WTC11 (cell line): ENCODE measurements around the gene DLX1. TPM values are rescaled to one million over a fixed set of nuclear protein-coding genes. Genes with fewer than 3 reads are reported as not detected.

Experiments used
- ATAC-seq: fragments of 200-7000 bp; cut with Tn5 transposase; 2 replicates; pipeline ENCODE4 v1.10.0; 2021; ENCODE audit warnings: mild to moderate bottlenecking, moderate library complexity
- CTCF ChIA-PET: fragments of 300-600 bp; sonication (Branson Sonifier 250); formaldehyde crosslinking; loops from one replicate; lab custom pipeline; 2021; ENCODE audit warnings: antibody characterized with exemption; lab: Charles Lee
- POLR2A ChIA-PET: fragments of 350-600 bp; sonication (Branson Sonifier 250); formaldehyde crosslinking; loops from one replicate; lab custom pipeline; 2021; ENCODE audit warnings: antibody characterized with exemption; lab: Charles Lee
- DNase-seq: peaks from one replicate; pipeline ENCODE4 v3.0.0; 2021; ENCODE audit warnings: low spot score
- H3K27ac Mint-ChIP-seq: 2 replicates; pipeline ENCODE4 v1.8.0; 2021; ENCODE audit warnings: mixed read lengths
- H3K27me3 Mint-ChIP-seq: 2 replicates; pipeline ENCODE4 v1.8.0; 2021; ENCODE audit warnings: low read depth, mild to moderate bottlenecking, moderate library complexity, mixed read lengths
- H3K36me3 Mint-ChIP-seq: 2 replicates; pipeline ENCODE4 v1.8.0; 2021; ENCODE audit warnings: mixed read lengths
- H3K4me1 Mint-ChIP-seq: 2 replicates; pipeline ENCODE4 v1.8.0; 2022; ENCODE audit warnings: mixed read lengths
- H3K4me3 Mint-ChIP-seq: 2 replicates; pipeline ENCODE4 v1.8.0; 2021; ENCODE audit warnings: mild to moderate bottlenecking, moderate library complexity, mixed read lengths
- H3K9me3 Mint-ChIP-seq: 2 replicates; pipeline ENCODE4 v1.8.0; 2021; ENCODE audit warnings: mixed read lengths
- ARID4B ChIP-seq: sonication (generic); formaldehyde crosslinking; IDR thresholded peaks from 2 replicates; pipeline ENCODE4 v1.8.0; 2023; ENCODE audit warnings: missing genetic modification reagents, mild to moderate bottlenecking, borderline replicate concordance
- CREB1 ChIP-seq: sonication (generic); formaldehyde crosslinking; IDR thresholded peaks from 2 replicates; pipeline ENCODE4 v1.8.0; 2023; ENCODE audit warnings: mild to moderate bottlenecking, missing genetic modification reagents
- CREM ChIP-seq: sonication (generic); formaldehyde crosslinking; IDR thresholded peaks from 2 replicates; pipeline ENCODE4 v1.8.1; 2022; ENCODE audit warnings: mild to moderate bottlenecking, missing genetic modification reagents, moderate library complexity
- FOXP1 ChIP-seq: sonication (generic); formaldehyde crosslinking; IDR thresholded peaks from 2 replicates; pipeline ENCODE4 v1.8.0; 2022; ENCODE audit warnings: missing genetic modification reagents, mild to moderate bottlenecking, moderate library complexity, borderline replicate concordance
- IRF2 ChIP-seq: sonication (generic); formaldehyde crosslinking; IDR thresholded peaks from 2 replicates; pipeline ENCODE4 v1.8.0; 2022; ENCODE audit warnings: low read depth, missing genetic modification reagents, borderline replicate concordance
- JAZF1 ChIP-seq: fragments of 250-450 bp; sonication (Bioruptor Pico); IDR thresholded peaks from 2 replicates; pipeline ENCODE4 v1.9.0; 2021; ENCODE audit warnings: moderate library complexity, mild to moderate bottlenecking, inconsistent platforms
- JUN ChIP-seq: sonication (generic); formaldehyde crosslinking; IDR thresholded peaks from 2 replicates; pipeline ENCODE4 v1.8.0; 2023; ENCODE audit warnings: mild to moderate bottlenecking, missing genetic modification reagents
- MAX ChIP-seq: sonication (generic); formaldehyde crosslinking; IDR thresholded peaks from 2 replicates; pipeline ENCODE4 v1.8.0; 2022; ENCODE audit warnings: mild to moderate bottlenecking, missing genetic modification reagents
- MLX ChIP-seq: sonication (generic); formaldehyde crosslinking; IDR thresholded peaks from 2 replicates; pipeline ENCODE4 v1.8.1; 2023; ENCODE audit warnings: mild to moderate bottlenecking, missing genetic modification reagents, moderate library complexity
- MXD4 ChIP-seq: fragments of 250-450 bp; sonication (Bioruptor Pico); IDR thresholded peaks from 2 replicates; pipeline ENCODE4 v1.8.0; 2021; ENCODE audit warnings: mild to moderate bottlenecking, moderate library complexity, borderline replicate concordance
- PREB ChIP-seq: sonication (generic); formaldehyde crosslinking; IDR thresholded peaks from 2 replicates; pipeline ENCODE4 v1.8.1; 2022; ENCODE audit warnings: mild to moderate bottlenecking, missing genetic modification reagents, moderate library complexity, borderline replicate concordance
- PRRX2 ChIP-seq: fragments of 250-450 bp; sonication (Bioruptor Pico); IDR thresholded peaks from 2 replicates; pipeline ENCODE4 v1.8.0; 2021; ENCODE audit warnings: mild to moderate bottlenecking
- RORB ChIP-seq: fragments of 250-450 bp; sonication (Bioruptor Pico); IDR thresholded peaks from 2 replicates; pipeline ENCODE4 v1.9.0; 2021; ENCODE audit warnings: mild to moderate bottlenecking
- USF1 ChIP-seq: sonication (generic); formaldehyde crosslinking; IDR thresholded peaks from 2 replicates; pipeline ENCODE4 v1.8.0; 2022; ENCODE audit warnings: mild to moderate bottlenecking, missing genetic modification reagents
- ZBTB21 ChIP-seq: sonication (generic); formaldehyde crosslinking; IDR thresholded peaks from 2 replicates; pipeline ENCODE4 v1.8.1; 2023; ENCODE audit warnings: mild to moderate bottlenecking, missing genetic modification reagents, borderline replicate concordance
- ZNF232 ChIP-seq: sonication (generic); formaldehyde crosslinking; IDR thresholded peaks from 2 replicates; pipeline ENCODE4 v1.8.0; 2022; ENCODE audit warnings: mild to moderate bottlenecking, missing genetic modification reagents
- ZNF281 ChIP-seq: sonication (generic); formaldehyde crosslinking; IDR thresholded peaks from 2 replicates; pipeline ENCODE4 v1.8.0; 2023; ENCODE audit warnings: mild to moderate bottlenecking, missing genetic modification reagents
- ZNF317 ChIP-seq: sonication (generic); formaldehyde crosslinking; IDR thresholded peaks from 2 replicates; pipeline ENCODE4 v1.8.1; 2023; ENCODE audit warnings: low read depth, mild to moderate bottlenecking, moderate library complexity, missing genetic modification reagents, borderline replicate concordance
- ZNF425 ChIP-seq: fragments of 250-450 bp; sonication (Bioruptor Pico); conservative IDR thresholded peaks from 2 replicates; pipeline ENCODE4 v1.9.0; 2021; ENCODE audit warnings: mild to moderate bottlenecking
- total RNA-seq: library from RNA; stranded (reverse); gene quantifications from 3 replicates; pipeline ENCODE4 v1.2.3, GENCODE V29; 2021

The DLX1 gene
- total RNA-seq, 1 experiment from 2014 or later: not detected

- H3K27ac Mint-ChIP-seq: no peak overlapping the region
- no peaks in the 10 kb centered on the region; the same call in 1 of the 2 replicates for H3K36me3 Mint-ChIP-seq
- H3K4me1 Mint-ChIP-seq: no peaks in the 10 kb centered on the region
- POLR2A ChIA-PET: no interaction called here
- no peak for ATAC-seq
- no peaks in the 10 kb centered on the region for H3K9me3 Mint-ChIP-seq
- CTCF ChIA-PET: interaction anchor here (0.6 to 1.3 kb wide), 2 partner anchors 9 to 134 kb away, joined by 3 to 5 read pairs; no protein-coding TSS in a partner anchor
- TF ChIP-seq ZNF317 (CRISPR knock-in tag) (no peak), MAX (CRISPR knock-in tag) (no peak), CREM (CRISPR knock-in tag) (no peak), ZBTB21 (CRISPR knock-in tag) (no peak), ZNF425 (no peak), PREB (CRISPR knock-in tag) (no peak), CREB1 (CRISPR knock-in tag) (no peak), ARID4B (CRISPR knock-in tag) (no peak), JUN (CRISPR knock-in tag) (no peak), MLX (CRISPR knock-in tag) (no peak), IRF2 (CRISPR knock-in tag) (no peak), FOXP1 (no peak), MXD4 (no peak), JAZF1 (CRISPR knock-in tag) (no peak), ZNF281 (CRISPR knock-in tag) (no peak), PRRX2 (CRISPR knock-in tag) (no peak), RORB (no peak), ZNF232 (CRISPR knock-in tag) (no peak), USF1 (no peak)
- no peak overlapping the region for H3K4me3 Mint-ChIP-seq
- H3K27me3 Mint-ChIP-seq: no peaks in the 10 kb centered on the region
- no peak for DNase-seq
These were observed 46.7 kb upstream of the DLX1 start for GRCh38 chr2:172038604-172039003.
